Fibroblast of lung (primary cell): ENCODE measurements around the gene UCN2. TPM values are rescaled to one million over a fixed set of nuclear protein-coding genes. Genes with fewer than 3 reads are reported as not detected.
"Not testable (repeated sequence)": the region's sequence is repeated elsewhere in the genome, so short reads cannot be mapped to it uniquely, and the experiment has no call there.

Experiments used
- DNase-seq, 2 donors: peaks; one replicate each; pipeline versions ENCODE4 v3.0.0 to v3.0.0-alpha.2; 2010; ENCODE audit warnings: low read depth in 2 of 2
- H2AFZ ChIP-seq: 2 replicates; pipeline ENCODE4 v1.5.1; 2012; ENCODE audit warnings: low read length, control low read depth, inconsistent platforms
- H3K27ac ChIP-seq: 2 replicates; pipeline ENCODE4 v1.5.1; 2011; ENCODE audit warnings: low read length, control low read depth; ENCODE audit not compliant: insufficient read depth
- H3K27me3 ChIP-seq: 2 replicates; pipeline ENCODE4 v1.5.1; 2011; ENCODE audit warnings: mild to moderate bottlenecking, low read length; ENCODE audit not compliant: control insufficient read depth, insufficient read depth
- H3K36me3 ChIP-seq: 2 replicates; pipeline ENCODE4 v1.5.1; 2011; ENCODE audit warnings: low read length; ENCODE audit not compliant: control insufficient read depth, insufficient read depth
- H3K4me1 ChIP-seq: 2 replicates; pipeline ENCODE4 v1.5.1; 2011; ENCODE audit warnings: low read length; ENCODE audit not compliant: control insufficient read depth, insufficient read depth; ENCODE audit errors: extremely low read depth
- H3K4me2 ChIP-seq: 2 replicates; pipeline ENCODE4 v1.5.1; 2011; ENCODE audit warnings: low read length, control low read depth; ENCODE audit not compliant: insufficient read depth; ENCODE audit errors: extremely low read depth
- H3K4me3 ChIP-seq, 4 experiments: fragments of 200-600 bp in 1 of 4; sonication (generic) in 1 of 4; replicated peaks in 1 of 4; 2 replicates each; pipeline ENCODE4 v1.5.1; 2011 to 2016; ENCODE audit warnings: low read length in 4 of 4, low read depth in 3 of 4, mild to moderate bottlenecking in 3 of 4, control low read depth in 2 of 4, inconsistent platforms in 1 of 4, mixed read lengths in 1 of 4; ENCODE audit not compliant: insufficient read depth in 1 of 4; ENCODE audit errors: control extremely low read depth in 1 of 4
- H3K79me2 ChIP-seq: 2 replicates; pipeline ENCODE4 v1.5.1; 2012; ENCODE audit warnings: mild to moderate bottlenecking, low read length, inconsistent platforms; ENCODE audit not compliant: control insufficient read depth, insufficient read depth
- H3K9ac ChIP-seq: 2 replicates; pipeline ENCODE4 v1.5.1; 2011; ENCODE audit warnings: mild to moderate bottlenecking, low read length, control low read depth; ENCODE audit not compliant: insufficient read depth
- H3K9me3 ChIP-seq: 2 replicates; pipeline ENCODE4 v1.5.1; 2012; ENCODE audit warnings: low read depth, low read length; ENCODE audit not compliant: control insufficient read depth, insufficient read depth
- H4K20me1 ChIP-seq: 2 replicates; pipeline ENCODE4 v1.5.1; 2011; ENCODE audit warnings: low read length; ENCODE audit not compliant: control insufficient read depth, insufficient read depth; ENCODE audit errors: extremely low read depth
- EZH2 ChIP-seq: IDR thresholded peaks from 2 replicates; pipeline ENCODE4 v1.5.1; 2012; ENCODE audit warnings: low read length, control low read depth, mild to moderate bottlenecking; ENCODE audit errors: missing control alignments
- polyA plus RNA-seq, 2 donors: library from polyadenylated mRNA; depleted of rRNA in 1 of 2; stranded (reverse) in 1 of 2; unstranded in 1 of 2; fragments of >200 nt; gene quantifications; 2 replicates each; pipeline ENCODE4 v1.2.1, GENCODE V29; 2011 to 2012; ENCODE audit warnings: missing spikeins in 1 of 2
- total RNA-seq: library from RNA; depleted of rRNA; stranded (reverse); fragments of >200 nt; gene quantifications from 2 replicates; pipeline ENCODE4 v1.2.1, GENCODE V29; 2014
- TF ChIP-seq, protein P1 (sequence below), 2 donors: IDR thresholded peaks in 1 of 2; conservative IDR thresholded peaks in 1 of 2; 1 replicate in 1 of 2; 2 replicates in 1 of 2; pipeline ENCODE4 v1.5.1; 2011 to 2012; ENCODE audit warnings: low read length in 2 of 2, control low read depth in 1 of 2, inconsistent platforms in 1 of 2, low read depth in 1 of 2, mild to moderate bottlenecking in 1 of 2

Gene UCN2
- total and polyA plus RNA-seq, 2 donors (not counting 1 experiment from before 2014, with no cell fraction given): 0.07 to 0.66 TPM

DNA sequence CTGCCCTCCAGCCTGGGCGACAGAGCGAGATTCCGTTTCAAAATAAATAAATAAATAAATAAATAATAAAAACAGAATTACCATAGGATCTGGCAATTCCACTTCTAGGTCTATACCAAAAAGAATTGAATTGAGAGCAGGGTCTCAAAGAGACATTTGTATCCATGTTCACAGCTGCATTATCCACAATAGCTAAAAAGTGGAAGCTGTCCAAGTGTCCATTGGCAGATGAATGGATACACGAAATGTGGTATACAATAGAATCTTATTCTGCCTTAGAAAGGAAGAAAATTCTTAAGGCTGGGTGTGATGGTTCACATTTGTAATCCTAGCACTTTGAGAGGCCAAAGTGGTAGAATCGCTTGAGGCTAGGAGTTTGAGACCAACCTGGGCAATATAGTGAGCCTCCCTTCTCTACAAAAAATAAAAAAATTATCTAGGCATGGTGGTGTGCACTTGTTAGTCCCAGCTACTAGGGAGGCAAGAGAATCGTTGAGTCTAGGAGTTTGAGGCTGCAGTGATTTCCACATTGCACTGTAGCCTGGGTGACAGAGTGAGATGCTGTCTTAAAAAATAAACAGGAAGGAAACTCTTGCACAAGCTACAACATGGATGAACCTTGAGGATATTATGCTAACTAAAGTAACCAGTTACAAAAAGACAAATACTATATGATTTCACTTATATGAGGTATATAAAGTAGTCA, 31.2 kb downstream of the UCN2 start:
- H4K20me1 ChIP-seq: no peaks in the 10 kb centered on the region
- H3K27ac ChIP-seq: no peak overlapping the region
- peaks cover 4% of the 10 kb centered on the region for H3K36me3 ChIP-seq
- H3K4me3 ChIP-seq: no peak overlapping the region
- TF ChIP-seq EZH2: no peak
- TF ChIP-seq, protein P1, sequence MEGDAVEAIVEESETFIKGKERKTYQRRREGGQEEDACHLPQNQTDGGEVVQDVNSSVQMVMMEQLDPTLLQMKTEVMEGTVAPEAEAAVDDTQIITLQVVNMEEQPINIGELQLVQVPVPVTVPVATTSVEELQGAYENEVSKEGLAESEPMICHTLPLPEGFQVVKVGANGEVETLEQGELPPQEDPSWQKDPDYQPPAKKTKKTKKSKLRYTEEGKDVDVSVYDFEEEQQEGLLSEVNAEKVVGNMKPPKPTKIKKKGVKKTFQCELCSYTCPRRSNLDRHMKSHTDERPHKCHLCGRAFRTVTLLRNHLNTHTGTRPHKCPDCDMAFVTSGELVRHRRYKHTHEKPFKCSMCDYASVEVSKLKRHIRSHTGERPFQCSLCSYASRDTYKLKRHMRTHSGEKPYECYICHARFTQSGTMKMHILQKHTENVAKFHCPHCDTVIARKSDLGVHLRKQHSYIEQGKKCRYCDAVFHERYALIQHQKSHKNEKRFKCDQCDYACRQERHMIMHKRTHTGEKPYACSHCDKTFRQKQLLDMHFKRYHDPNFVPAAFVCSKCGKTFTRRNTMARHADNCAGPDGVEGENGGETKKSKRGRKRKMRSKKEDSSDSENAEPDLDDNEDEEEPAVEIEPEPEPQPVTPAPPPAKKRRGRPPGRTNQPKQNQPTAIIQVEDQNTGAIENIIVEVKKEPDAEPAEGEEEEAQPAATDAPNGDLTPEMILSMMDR (conservative IDR thresholded peaks at IDR 0.05 in 1 of 2, IDR thresholded peaks at IDR 0.05 in 1 of 2; ENCODE audit: low read depth in 1 of 2, low read length in 2 of 2): no peak
- no peak overlapping the region for H3K4me2 ChIP-seq
- no peaks in the 10 kb centered on the region for H3K27me3 ChIP-seq
- no peaks in the 10 kb centered on the region for H3K4me1 ChIP-seq
- H3K9ac ChIP-seq: no peak overlapping the region
- H3K79me2 ChIP-seq: no peaks in the 10 kb centered on the region
- H2AFZ ChIP-seq: no peak overlapping the region
- no peak for DNase-seq
- no peaks in the 10 kb centered on the region for H3K9me3 ChIP-seq

DNA sequence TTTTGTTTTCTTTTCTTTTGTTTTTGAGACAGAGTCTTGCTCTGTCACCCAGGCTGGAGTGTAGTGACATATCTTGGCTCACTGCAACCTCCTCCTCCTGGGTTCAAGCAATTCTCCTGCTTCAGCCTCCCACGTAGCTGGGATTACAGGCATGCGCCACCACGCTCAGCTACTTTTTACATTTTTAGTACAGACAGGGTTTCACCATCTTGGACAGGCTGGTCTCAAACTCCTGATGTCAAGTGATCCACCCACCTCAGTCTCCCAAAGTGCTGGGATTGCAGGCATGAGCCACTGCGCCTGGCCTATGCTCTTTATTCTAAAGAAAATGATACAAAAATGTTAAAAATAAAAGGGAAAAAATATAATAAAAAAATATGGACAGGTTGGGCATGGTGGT, 32.9 kb downstream of the UCN2 start:
- H3K9me3 ChIP-seq, H3K4me1 ChIP-seq, H3K27ac ChIP-seq, H3K79me2 ChIP-seq, H4K20me1 ChIP-seq, DNase-seq, H3K27me3 ChIP-seq, H3K36me3 ChIP-seq, H2AFZ ChIP-seq, H3K9ac ChIP-seq, H3K4me2 ChIP-seq, H3K4me3 ChIP-seq: not testable (repeated sequence)

DNA sequence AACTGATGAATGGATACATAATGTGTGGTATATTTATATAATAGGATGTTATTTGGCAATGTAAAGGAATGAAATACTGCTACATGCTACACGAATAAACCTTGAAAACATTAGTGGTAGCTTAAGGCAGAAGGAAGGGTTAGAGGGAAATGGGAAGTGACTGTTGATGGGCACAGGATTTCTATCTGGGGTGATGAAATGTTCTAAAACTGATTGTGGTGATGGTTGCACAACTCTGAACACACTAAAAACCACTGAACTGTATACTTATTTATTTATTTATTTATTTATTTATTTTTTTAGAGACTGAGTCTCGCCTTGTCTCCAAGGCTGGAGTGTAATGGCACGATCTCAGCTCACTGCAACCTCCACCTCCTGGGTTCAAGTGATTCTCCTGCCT, 34.8 kb downstream of the UCN2 start:
- H3K9me3 ChIP-seq: no peaks in the 10 kb centered on the region
- peaks cover 4% of the 10 kb centered on the region for H3K36me3 ChIP-seq
- no peak overlapping the region for H3K4me2 ChIP-seq
- DNase-seq: peak in 1 of 2 donors; percentile 43
- no peaks in the 10 kb centered on the region for H3K4me1 ChIP-seq
- H3K79me2 ChIP-seq: no peaks in the 10 kb centered on the region
- no peak overlapping the region for H3K27ac ChIP-seq
- TF ChIP-seq, protein P1 (conservative IDR thresholded peaks at IDR 0.05 in 1 of 2, IDR thresholded peaks at IDR 0.05 in 1 of 2; ENCODE audit: low read depth in 1 of 2, low read length in 2 of 2): no peak
- TF ChIP-seq EZH2: no peak
- no peaks in the 10 kb centered on the region for H3K27me3 ChIP-seq
- no peak overlapping the region for H2AFZ ChIP-seq
- H4K20me1 ChIP-seq: no peaks in the 10 kb centered on the region
- H3K9ac ChIP-seq: no peak overlapping the region
- H3K4me3 ChIP-seq: no peak overlapping the region
